IMR-90 (cell line): ENCODE data around the gene GLRX5.
A peak's percentile ranks its signal among the peaks of the same experiment; 100 is the strongest.

Experiments
- BHLHE40 ChIP-seq: fragments of 150-350 bp; IDR thresholded peaks from 2 replicates; pipeline ENCODE4 v1.6.1; 2016; ENCODE audit warnings: mild to moderate bottlenecking, low read depth, low read length
- CEBPB ChIP-seq: IDR thresholded peaks from 2 replicates; pipeline ENCODE4 v1.6.1; 2012; ENCODE audit warnings: low read depth, low read length, improper control_type of control experiment
- CHD1 ChIP-seq: IDR thresholded peaks from 2 replicates; pipeline ENCODE4 v1.6.1; 2012; ENCODE audit warnings: low read depth, low read length, improper control_type of control experiment
- FOS ChIP-seq: fragments of 150-350 bp; IDR thresholded peaks from 2 replicates; pipeline ENCODE4 v1.6.1; 2016; ENCODE audit warnings: low read depth, low read length
- MAZ ChIP-seq: IDR thresholded peaks from 2 replicates; pipeline ENCODE4 v1.6.1; 2012; ENCODE audit warnings: low read depth, mild to moderate bottlenecking, low read length, improper control_type of control experiment, moderate library complexity, borderline replicate concordance
- NFE2L2 ChIP-seq: fragments of 150-350 bp; IDR thresholded peaks from 2 replicates; pipeline ENCODE4 v1.6.1; 2016; ENCODE audit warnings: low read depth, mild to moderate bottlenecking, low read length
- POLR2A ChIP-seq: IDR thresholded peaks from 2 replicates; pipeline ENCODE4 v1.6.1; 2012; ENCODE audit warnings: mild to moderate bottlenecking, low read depth, low read length
- RAD21 ChIP-seq: IDR thresholded peaks from 2 replicates; pipeline ENCODE4 v1.6.1; 2012; ENCODE audit warnings: low read length, improper control_type of control experiment
- RCOR1 ChIP-seq: IDR thresholded peaks from 2 replicates; pipeline ENCODE4 v1.6.1; 2012; ENCODE audit warnings: mild to moderate bottlenecking, low read length, improper control_type of control experiment; ENCODE audit not compliant: insufficient replicate concordance
- RFX5 ChIP-seq: IDR thresholded peaks from 2 replicates; pipeline ENCODE4 v1.8.0; 2012; ENCODE audit warnings: low read depth, mild to moderate bottlenecking, low read length, moderate library complexity
- SMC3 ChIP-seq: fragments of 150-350 bp; IDR thresholded peaks from 2 replicates; pipeline ENCODE4 v1.6.1; 2016; ENCODE audit warnings: low read depth, mild to moderate bottlenecking, antibody characterized with exemption, low read length, moderate library complexity
- TF ChIP-seq, protein P1 (sequence below): conservative IDR thresholded peaks from 2 replicates; pipeline ENCODE4 v1.5.1; 2012; ENCODE audit warnings: mild to moderate bottlenecking, low read depth, low read length, improper control_type of control experiment
- TF ChIP-seq, protein P2 (sequence below): fragments of 150-350 bp; IDR thresholded peaks from 2 replicates; pipeline ENCODE4 v1.6.1; 2017; ENCODE audit warnings: mild to moderate bottlenecking, antibody characterized with exemption, low read length, low read depth
- TF ChIP-seq, protein P3 (sequence below): fragments of 150-350 bp; IDR thresholded peaks from 2 replicates; pipeline ENCODE4 v1.6.1; 2016; ENCODE audit warnings: low read depth, mild to moderate bottlenecking, low read length, moderate library complexity, borderline replicate concordance

DNA sequence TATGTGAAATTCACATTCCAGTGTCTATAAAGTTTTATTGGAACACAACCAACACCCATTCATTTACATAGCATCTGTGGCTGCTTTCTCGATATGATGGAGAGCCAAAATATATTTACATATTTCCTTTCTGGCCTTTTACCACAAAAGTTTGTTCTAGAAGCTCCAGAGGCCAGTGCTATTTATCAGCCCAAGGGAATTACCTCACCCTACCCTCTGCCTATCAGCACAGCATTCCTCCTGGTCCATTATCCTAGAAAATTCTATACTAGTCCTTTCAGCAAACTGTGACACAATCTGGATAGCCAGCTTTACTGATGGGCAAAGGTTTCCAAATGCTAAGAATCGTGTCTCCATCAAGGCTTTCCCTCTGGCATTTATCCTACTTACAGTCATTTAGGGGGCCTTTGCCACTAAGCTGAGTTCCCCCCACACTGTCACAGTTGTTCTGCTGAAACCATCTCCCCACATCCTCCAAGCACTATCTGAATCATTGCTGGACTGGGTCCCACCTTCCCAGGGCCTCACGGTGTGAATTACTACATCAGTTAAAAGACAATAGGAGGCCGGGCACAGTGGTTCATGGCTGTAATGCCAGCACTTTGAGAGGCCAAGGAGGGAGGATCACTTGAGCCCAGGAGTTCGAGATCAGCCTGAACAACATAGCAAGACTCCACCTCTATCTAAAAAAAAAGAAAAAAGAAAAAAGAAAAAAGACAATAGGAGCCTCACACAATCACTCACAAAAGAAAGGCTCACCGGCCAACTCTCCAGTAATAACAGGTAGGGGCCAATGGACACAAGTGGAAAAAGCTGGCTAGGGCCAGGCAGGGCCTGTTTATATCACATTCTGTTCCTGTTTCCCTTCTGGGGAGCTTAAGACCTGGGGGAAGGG is 30.5 kb upstream of the GLRX5 start:
- TF ChIP-seq, protein P1, sequence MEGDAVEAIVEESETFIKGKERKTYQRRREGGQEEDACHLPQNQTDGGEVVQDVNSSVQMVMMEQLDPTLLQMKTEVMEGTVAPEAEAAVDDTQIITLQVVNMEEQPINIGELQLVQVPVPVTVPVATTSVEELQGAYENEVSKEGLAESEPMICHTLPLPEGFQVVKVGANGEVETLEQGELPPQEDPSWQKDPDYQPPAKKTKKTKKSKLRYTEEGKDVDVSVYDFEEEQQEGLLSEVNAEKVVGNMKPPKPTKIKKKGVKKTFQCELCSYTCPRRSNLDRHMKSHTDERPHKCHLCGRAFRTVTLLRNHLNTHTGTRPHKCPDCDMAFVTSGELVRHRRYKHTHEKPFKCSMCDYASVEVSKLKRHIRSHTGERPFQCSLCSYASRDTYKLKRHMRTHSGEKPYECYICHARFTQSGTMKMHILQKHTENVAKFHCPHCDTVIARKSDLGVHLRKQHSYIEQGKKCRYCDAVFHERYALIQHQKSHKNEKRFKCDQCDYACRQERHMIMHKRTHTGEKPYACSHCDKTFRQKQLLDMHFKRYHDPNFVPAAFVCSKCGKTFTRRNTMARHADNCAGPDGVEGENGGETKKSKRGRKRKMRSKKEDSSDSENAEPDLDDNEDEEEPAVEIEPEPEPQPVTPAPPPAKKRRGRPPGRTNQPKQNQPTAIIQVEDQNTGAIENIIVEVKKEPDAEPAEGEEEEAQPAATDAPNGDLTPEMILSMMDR, result no peak
- no peak for TF ChIP-seq POLR2A
- TF ChIP-seq CHD1, result no peak
- TF ChIP-seq MAZ, result no peak
- no peak for TF ChIP-seq RFX5
- TF ChIP-seq SMC3, result no peak
- TF ChIP-seq RAD21, result no peak
- no peak for TF ChIP-seq NFE2L2
- TF ChIP-seq CEBPB, result peak; percentile 47
- peak; percentile 41 for TF ChIP-seq RCOR1
- TF ChIP-seq, protein P2, sequence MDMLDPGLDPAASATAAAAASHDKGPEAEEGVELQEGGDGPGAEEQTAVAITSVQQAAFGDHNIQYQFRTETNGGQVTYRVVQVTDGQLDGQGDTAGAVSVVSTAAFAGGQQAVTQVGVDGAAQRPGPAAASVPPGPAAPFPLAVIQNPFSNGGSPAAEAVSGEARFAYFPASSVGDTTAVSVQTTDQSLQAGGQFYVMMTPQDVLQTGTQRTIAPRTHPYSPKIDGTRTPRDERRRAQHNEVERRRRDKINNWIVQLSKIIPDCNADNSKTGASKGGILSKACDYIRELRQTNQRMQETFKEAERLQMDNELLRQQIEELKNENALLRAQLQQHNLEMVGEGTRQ, result no peak
- no peak for TF ChIP-seq FOS
- TF ChIP-seq, protein P3, sequence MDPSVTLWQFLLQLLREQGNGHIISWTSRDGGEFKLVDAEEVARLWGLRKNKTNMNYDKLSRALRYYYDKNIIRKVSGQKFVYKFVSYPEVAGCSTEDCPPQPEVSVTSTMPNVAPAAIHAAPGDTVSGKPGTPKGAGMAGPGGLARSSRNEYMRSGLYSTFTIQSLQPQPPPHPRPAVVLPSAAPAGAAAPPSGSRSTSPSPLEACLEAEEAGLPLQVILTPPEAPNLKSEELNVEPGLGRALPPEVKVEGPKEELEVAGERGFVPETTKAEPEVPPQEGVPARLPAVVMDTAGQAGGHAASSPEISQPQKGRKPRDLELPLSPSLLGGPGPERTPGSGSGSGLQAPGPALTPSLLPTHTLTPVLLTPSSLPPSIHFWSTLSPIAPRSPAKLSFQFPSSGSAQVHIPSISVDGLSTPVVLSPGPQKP, result no peak
- TF ChIP-seq BHLHE40, result no peak
